Hippocampal formation (tissue), 2 donors: ENCODE results near the gene CCNYL1.
"Not testable (repeated sequence)": the region's sequence is repeated elsewhere in the genome, so short reads cannot be mapped to it uniquely, and the experiment has no call there.

Experiments
- DNase-seq, 2 donors: peaks; one replicate each; lab custom pipeline; 2025; lab: John Stamatoyannopoulos, UW

The CCNYL1 gene

GRCh38 chr2:207710814-207711740 is at the start of gene CCNYL1:
CCNYL1 (plus strand) TSS chr2:207711640; CDS start chr2:207711897, 257 bp downstream.
- peak; percentile 98 for DNase-seq

GRCh38 chr2:207662203-207662602 is 49.2 kb upstream of the CCNYL1 start:
- no peak for DNase-seq

DNA sequence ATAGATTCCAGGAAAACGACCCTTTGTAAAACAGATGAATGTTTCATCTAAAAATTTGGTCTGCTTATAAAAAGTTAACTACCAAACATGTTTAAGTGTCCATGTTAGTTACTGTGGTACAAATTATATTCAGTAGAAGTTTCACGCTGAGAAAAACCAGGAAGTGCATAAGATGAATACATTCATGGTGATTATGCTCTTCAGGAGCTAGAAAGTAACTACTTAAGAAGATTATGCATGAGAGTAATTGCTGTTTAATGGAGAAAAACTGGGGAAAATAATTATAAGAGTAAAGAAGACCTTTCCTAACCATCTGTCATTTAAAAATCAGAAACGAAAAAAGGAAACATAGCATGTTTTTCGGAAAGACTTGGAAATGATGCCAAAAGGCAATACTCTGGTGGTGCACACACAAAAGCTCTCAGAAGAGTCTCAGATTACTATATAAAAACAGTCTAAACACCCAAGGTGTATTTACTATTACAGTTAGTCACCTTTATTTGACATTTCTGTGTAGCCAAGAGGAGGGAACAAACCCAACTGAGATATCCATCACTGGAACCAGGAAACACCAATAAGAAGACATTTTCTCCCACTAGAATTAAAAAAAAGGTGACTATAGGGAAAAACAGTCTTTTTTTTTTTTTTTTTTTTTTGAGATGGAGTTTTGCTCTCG is 47.4 kb upstream of the CCNYL1 start:
- DNase-seq = no peak

- DNase-seq = no peak
Observed at GRCh38 chr2:207670887-207671286, 40.6 kb upstream of the CCNYL1 start.

- DNase-seq = no peak
Observed at GRCh38 chr2:207673431-207673830, 38.0 kb upstream of the CCNYL1 start.

DNA sequence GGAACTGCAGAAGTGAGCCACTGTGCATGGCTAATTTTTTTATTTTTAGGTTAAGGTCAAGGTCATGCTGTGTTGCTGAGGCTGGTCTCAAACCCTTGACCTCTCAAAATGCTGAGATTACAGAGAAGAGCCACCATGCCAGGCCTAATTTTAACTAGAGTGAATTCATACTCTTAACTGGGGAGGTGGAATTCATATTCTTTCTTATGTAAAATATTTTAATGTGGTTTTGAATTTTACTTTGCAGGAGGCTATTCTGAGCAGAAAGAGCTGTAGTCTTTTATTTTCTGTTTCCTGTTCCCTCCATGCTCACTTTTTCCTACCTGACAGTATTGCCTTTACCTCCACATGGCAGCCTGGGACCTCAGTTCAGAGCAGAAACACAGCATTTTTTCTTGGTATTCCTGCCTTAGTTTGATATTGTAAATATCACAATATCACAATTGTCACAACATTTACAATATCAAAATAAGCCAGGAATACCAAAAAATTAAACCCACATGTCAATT is 37.1 kb upstream of the CCNYL1 start:
- DNase-seq = no peak

DNA sequence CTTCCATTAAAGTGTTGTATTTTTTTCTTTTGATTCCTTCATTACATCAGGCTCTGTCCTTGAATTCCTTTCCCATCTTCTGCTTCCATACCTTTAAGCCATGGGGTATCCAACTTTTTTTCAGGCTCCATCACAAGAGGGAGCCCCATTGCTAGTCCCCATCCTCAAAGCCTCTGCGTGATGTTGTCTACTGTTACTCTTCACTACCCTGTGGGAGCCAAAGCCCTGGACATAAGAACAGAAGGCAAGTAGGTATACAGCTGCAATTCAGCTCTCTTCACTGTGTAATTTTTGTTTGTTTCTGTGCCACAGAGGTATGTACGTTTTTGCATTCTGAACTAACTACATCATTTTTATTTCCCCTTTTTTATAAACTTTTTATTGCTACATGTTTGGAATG is 36.6 kb upstream of the CCNYL1 start:
- no peak for DNase-seq

DNA sequence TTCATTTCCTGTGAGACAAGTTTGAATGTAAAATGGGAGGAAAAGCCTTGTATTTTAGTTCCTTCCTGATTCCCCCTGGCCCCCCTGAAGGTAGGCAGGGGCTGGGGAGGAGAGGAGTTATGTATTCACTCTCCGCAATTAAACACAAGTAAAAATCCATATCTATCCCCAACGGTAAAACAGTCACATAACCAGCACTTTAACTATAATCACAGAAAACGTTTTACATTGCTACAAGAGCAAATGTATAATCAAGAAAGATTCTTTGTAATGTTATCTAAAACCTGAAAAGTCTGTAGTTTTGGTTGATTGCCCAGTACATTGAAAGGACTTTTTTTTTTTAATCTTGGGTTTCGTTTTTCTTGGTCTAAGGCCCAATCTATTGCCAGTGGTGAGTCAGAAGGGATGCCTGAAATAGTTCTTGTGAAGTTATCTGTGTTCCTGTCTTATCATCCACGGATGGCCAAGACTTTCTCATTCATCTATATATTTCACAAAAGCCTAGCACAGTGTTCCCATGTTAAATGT is 34.5 kb upstream of the CCNYL1 start:
- DNase-seq = no peak

DNA sequence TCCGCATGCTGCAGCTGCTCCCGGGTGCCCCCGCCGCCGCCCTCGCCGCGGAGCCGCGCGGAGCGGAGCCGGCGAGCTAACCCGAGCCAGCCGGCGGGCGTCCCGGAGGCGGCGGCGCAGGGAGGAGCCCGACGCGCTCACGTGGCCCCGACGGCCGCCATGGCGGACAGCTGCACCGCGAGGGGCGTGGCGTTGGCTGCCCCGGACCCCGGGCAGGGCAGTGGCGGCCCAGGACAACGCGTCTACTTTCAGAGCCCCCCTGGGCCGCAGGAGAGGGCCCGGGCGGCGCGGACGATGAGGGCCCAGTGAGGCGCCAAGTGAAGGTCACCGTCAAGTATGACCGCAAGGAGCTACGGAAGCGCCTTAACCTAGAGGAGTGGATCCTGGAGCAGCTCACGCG is 30.0 kb upstream of the CCNYL1 start:
- DNase-seq = no peak

- DNase-seq = no peak
Observed at GRCh38 chr2:207682557-207682956, 28.9 kb upstream of the CCNYL1 start.

DNA sequence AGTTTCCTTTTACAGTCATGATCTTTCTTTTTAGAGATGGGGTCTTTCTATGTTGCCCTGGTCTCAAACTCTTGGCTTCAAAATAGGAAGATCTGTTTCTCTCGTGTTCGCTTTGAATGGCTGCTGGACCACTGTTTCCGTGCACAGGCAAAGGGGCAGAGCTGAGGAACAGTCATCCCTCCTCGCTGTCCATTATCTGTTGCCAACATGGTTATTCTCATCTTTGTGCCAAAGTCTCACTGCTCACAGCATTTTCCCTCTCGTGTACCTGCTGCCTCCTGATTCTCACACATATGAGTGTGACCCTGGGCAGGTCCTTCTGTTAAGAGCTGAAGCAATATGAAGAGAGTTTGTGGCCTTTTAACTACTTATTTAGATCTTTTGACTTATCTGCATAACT is 28.0 kb upstream of the CCNYL1 start:
- no peak for DNase-seq

DNA sequence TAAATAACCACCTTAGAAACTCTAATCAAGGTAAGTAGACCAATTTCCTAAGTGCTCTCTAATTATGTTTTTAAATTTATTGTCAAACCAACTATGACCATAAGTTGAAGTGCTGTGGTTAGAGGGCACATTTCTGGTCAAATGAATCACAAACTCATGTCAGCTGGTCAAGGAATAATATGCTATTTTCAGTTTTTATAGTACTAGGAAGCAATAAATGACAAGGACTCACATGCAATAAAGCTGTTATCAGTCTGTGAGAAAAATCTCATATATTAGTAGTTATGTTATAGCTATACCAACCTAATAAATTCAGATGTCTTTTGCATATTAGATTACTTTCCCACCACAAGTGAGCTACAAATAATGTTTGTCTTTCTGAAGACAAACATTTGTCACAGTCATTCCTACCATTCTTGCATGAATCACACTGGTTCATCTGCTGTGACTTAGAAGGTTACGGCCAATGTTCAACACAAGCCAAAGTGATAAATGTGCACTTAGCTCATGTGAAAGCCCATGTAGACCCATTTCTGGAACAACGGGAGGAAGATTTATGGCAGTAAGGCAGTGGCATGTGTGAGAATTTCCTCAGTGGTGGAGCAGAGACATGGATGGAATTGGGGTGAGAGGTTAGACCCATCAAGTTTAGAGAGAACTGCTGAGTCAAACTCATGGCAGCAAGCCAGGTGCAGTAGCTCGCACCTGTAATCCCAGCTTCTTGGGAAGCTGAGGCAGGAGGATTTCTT is 27.4 kb upstream of the CCNYL1 start:
- no peak for DNase-seq

DNA sequence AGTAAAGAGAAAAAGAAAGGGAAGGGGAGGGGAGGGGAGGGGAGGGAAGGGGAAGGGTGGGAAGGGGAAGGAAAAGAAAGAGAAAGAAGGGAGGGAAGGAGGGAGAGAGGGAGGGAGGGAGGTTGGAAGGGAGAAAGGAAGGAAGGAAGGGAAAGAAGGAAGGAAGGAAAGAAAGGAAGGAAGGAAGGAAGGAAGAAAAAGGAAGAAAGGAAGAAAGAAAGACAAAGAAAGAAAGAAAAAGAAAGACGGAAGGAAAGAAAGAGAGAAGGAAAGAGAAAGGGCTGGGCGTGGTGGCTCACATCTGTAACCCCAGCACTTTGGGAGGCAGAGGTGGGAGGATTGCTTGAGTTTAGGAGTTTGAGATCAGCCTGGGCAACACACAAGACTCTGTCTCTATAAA is 24.6 kb upstream of the CCNYL1 start:
- no peak for DNase-seq

GRCh38 chr2:207688597-207688996 is 22.8 kb upstream of the CCNYL1 start:
- no peak for DNase-seq

DNA sequence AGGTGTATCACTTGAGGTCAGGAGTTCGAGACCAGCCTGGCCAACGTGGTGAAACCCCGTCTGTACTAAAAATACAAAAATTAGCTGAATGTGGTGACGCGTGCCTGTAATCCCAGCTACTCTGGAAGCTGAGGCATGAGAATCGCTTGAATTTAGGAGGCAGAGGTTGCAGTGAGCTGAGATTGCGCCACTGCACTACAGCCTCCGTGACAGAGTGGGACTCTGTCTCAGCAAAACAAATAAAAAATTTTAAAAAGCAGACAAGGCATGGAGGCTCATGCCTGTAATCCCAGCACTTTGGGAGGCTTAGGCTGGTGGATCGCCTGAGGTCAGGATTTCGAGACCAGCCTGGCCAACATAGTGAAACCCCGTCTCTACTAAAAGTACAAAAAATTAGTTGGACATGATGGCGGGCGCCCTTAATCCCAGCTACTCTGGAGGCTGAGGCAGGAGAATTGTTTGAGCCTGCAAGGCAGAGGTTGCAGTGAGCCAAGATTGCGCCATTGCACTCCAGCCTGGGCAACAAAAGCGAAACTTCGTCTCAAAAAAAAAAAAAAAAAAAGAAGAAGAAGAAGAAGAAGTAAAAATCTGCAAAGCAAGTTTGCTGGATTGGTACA is 20.5 kb upstream of the CCNYL1 start:
- not testable (repeated sequence) for DNase-seq

GRCh38 chr2:207692206-207693065 is 19.0 kb upstream of the CCNYL1 start:
- DNase-seq = peak in 1 of 2 donors; percentile 13

- no peak for DNase-seq
Observed at GRCh38 chr2:207693641-207694249, 17.7 kb upstream of the CCNYL1 start.

GRCh38 chr2:207694811-207695281 is 16.6 kb upstream of the CCNYL1 start:
- DNase-seq = no peak

DNA sequence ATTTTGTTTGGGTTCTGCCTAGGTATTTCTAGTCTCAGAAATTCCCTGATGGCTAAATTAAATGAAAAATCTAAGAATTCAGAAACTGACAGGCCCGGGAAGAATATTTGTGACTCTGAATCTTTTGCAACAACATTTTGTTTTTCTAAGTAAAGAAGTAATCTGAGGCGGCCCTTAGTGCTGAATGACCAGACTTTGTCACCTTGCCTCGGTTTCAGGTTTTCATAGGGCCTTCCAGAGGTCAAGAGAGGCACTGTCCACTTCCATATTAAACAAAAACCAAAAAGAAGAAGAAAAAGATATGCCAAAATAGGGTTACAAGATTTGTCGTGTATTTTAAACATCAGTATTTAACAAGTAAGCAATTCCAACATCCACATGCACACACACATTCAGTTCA is 16.1 kb upstream of the CCNYL1 start:
- no peak for DNase-seq

DNA sequence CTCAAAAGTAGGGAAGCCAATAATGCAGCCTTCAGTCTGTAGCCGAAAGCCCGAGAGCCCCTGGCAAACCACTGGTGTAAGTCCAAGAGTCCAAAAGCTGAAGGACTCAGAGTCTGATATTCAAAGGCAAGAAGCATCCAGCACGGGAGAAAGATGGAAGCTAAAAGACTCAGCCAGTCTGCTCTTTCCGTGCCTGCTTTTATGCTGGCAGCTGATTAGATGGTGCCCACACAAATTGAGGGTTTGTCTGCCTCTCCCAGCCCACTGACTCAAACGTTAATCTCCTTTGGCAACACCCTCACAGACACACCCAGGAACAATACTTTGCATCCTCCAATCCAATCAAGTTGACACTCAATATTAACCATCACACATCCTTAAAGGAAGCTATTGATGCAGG is 14.5 kb upstream of the CCNYL1 start:
- DNase-seq = not testable (repeated sequence)
